HepG2 (cell line): Measurements from ENCODE around the gene SFI1. TPM values are rescaled to one million over a fixed set of nuclear protein-coding genes. Genes with fewer than 3 reads are reported as not detected.

Experiments
- AKAP8 ChIP-seq: sonication (generic); formaldehyde crosslinking; IDR thresholded peaks from 2 replicates; pipeline ENCODE4 v1.5.1; 2020; ENCODE audit warnings: mild to moderate bottlenecking, missing genetic modification reagents
- AKNA ChIP-seq: sonication (generic); formaldehyde crosslinking; IDR thresholded peaks from 2 replicates; pipeline ENCODE4 v1.4.0; 2020; ENCODE audit warnings: missing genetic modification reagents, borderline replicate concordance
- CERS6 ChIP-seq: sonication (generic); formaldehyde crosslinking; IDR thresholded peaks from 2 replicates; pipeline ENCODE4 v1.5.0; 2020; ENCODE audit warnings: missing genetic modification reagents
- ELF1 ChIP-seq: sonication (generic); formaldehyde crosslinking; IDR thresholded peaks from 2 replicates; pipeline ENCODE4 v1.4.0; 2020; ENCODE audit warnings: missing genetic modification reagents
- FOXM1 ChIP-seq: sonication (generic); formaldehyde crosslinking; IDR thresholded peaks from 2 replicates; pipeline ENCODE4 v1.5.0; 2020; ENCODE audit warnings: missing genetic modification reagents
- GPN1 ChIP-seq: sonication (generic); formaldehyde crosslinking; IDR thresholded peaks from 2 replicates; pipeline ENCODE4 v1.5.1; 2020; ENCODE audit warnings: missing genetic modification reagents, borderline replicate concordance
- KDM2A ChIP-seq: sonication (generic); formaldehyde crosslinking; IDR thresholded peaks from 2 replicates; pipeline ENCODE4 v1.4.0; 2020; ENCODE audit warnings: low read depth, missing genetic modification reagents, borderline replicate concordance
- ONECUT2 ChIP-seq: sonication (generic); formaldehyde crosslinking; IDR thresholded peaks from 2 replicates; pipeline ENCODE4 v1.4.0; 2020; ENCODE audit warnings: missing genetic modification reagents
- PITX1 ChIP-seq: sonication (generic); formaldehyde crosslinking; IDR thresholded peaks from 2 replicates; pipeline ENCODE4 v1.5.1; 2020; ENCODE audit warnings: mild to moderate bottlenecking, missing genetic modification reagents
- RAD51 ChIP-seq: fragments of 450-650 bp; IDR thresholded peaks from 2 replicates; pipeline ENCODE4 v1.6.1; 2016; ENCODE audit warnings: borderline replicate concordance
- RBM39 ChIP-seq: fragments of 200-400 bp; formaldehyde crosslinking; IDR thresholded peaks from one replicate; pipeline ENCODE4 v1.6.1; 2018; ENCODE audit warnings: antibody characterized with exemption, mild to moderate bottlenecking, low read depth, low read length; ENCODE audit not compliant: poor library complexity, severe bottlenecking
- TOE1 ChIP-seq: sonication (generic); formaldehyde crosslinking; IDR thresholded peaks from 2 replicates; pipeline ENCODE4 v1.4.0; 2020; ENCODE audit warnings: mild to moderate bottlenecking, missing genetic modification reagents
- ZBTB20 ChIP-seq: sonication (generic); formaldehyde crosslinking; IDR thresholded peaks from 2 replicates; pipeline ENCODE4 v1.8.1; 2023; ENCODE audit warnings: missing genetic modification reagents, low read depth, mild to moderate bottlenecking, borderline replicate concordance
- ZNF136 ChIP-seq: sonication (generic); formaldehyde crosslinking; IDR thresholded peaks from 2 replicates; pipeline ENCODE4 v1.8.1; 2022; ENCODE audit warnings: low read depth, mild to moderate bottlenecking, moderate library complexity, missing genetic modification reagents
- ZNF138 ChIP-seq: sonication (generic); formaldehyde crosslinking; IDR thresholded peaks from 2 replicates; pipeline ENCODE4 v1.5.0; 2020; ENCODE audit warnings: mild to moderate bottlenecking, low read depth, missing genetic modification reagents
- ZNF333 ChIP-seq: sonication (generic); formaldehyde crosslinking; IDR thresholded peaks from 2 replicates; pipeline ENCODE4 v1.4.0; 2020; ENCODE audit warnings: mild to moderate bottlenecking, missing genetic modification reagents, borderline replicate concordance
- ZNF33A ChIP-seq: sonication (generic); formaldehyde crosslinking; IDR thresholded peaks from 2 replicates; pipeline ENCODE4 v1.5.1; 2020; ENCODE audit warnings: missing genetic modification reagents, mild to moderate bottlenecking, moderate library complexity, borderline replicate concordance
- ZNF501 ChIP-seq: sonication (generic); formaldehyde crosslinking; IDR thresholded peaks from 2 replicates; pipeline ENCODE4 v1.5.1; 2020; ENCODE audit warnings: mild to moderate bottlenecking, moderate library complexity, missing genetic modification reagents
- ZNF574 ChIP-seq: sonication (generic); formaldehyde crosslinking; IDR thresholded peaks from 2 replicates; pipeline ENCODE4 v1.4.0; 2020; ENCODE audit warnings: missing genetic modification reagents
- ZNF75D ChIP-seq: sonication (generic); formaldehyde crosslinking; IDR thresholded peaks from 2 replicates; pipeline ENCODE4 v1.8.1; 2023; ENCODE audit warnings: missing genetic modification reagents, mild to moderate bottlenecking, borderline replicate concordance
- ZNF780A ChIP-seq: sonication (generic); formaldehyde crosslinking; IDR thresholded peaks from 2 replicates; pipeline ENCODE4 v1.8.0; 2022; ENCODE audit warnings: mild to moderate bottlenecking, missing genetic modification reagents, moderate library complexity
- polyA plus RNA-seq, 8 experiments: library from polyadenylated mRNA; depleted of rRNA in 3 of 8; stranded (reverse) in 7 of 8; unstranded in 1 of 8; fragments of >200 nt; fragmentation: Illumina TruSeq in 4 of 8; extraction: Trizol in 4 of 8; gene quantifications; 2 replicates each; pipeline versions ENCODE4 v1.2.1 to v1.2.3, GENCODE V29; 2011 to 2016; ENCODE audit warnings: low read depth in 4 of 8, missing spikeins in 1 of 8, mixed read lengths in 1 of 8; ENCODE audit not compliant: insufficient read depth in 1 of 8
- total RNA-seq, 5 experiments: library from RNA; depleted of rRNA; stranded (reverse); fragments of >200 nt; fragmentation: Illumina TruSeq; extraction: Trizol; gene quantifications; 2 replicates each; pipeline ENCODE4 v1.2.3, GENCODE V29; 2016; ENCODE audit warnings: low read depth in 1 of 5

The SFI1 gene
- total and polyA plus RNA-seq, 2 of the 13 experiments (the other 11 are each of a cell fraction or from before 2014, with no cell fraction given) = 20.5 to 40.1 TPM

DNA sequence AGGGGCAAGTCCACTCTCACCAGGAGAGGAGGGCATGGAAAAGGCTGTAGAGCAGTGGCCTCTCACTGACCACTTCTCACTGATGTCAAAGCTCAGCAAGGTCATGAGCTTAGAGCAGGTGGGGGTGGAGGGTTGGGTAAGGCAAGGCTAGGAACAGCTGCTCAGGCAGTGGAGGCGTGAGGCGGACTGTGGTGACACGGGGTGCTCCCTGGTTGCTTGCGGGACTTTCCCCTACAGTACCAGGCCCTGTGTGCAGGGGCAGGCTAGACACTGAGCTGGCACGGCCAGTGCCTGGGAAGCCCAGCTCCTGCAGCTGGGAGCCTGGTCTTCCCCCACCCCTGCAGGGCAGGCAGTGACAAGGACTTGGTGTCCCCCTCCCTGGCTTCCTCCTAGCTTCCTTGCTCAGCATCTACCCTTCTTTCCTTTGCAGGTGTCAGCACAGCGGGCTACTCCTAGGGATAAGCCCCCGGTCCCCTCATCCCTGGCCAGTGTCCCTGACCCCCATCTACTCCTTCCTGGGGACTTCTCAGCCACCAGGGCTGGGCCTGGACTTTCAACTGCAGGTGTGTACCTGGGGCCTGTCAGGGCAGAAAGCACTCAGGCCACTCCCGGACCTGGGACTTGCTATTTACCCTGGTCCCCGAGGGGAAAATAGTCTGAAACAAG lies 120.1 kb downstream of the SFI1 start (continued):
- TF ChIP-seq ZNF574 (CRISPR knock-in tag) = no peak
- TF ChIP-seq CERS6 (CRISPR knock-in tag) = no peak
- TF ChIP-seq PITX1 = 0 out of 2 replicates have a peak, but pooled peaks have one; percentile 20
- no peak for TF ChIP-seq ZNF75D (CRISPR knock-in tag)
- TF ChIP-seq AKAP8 (CRISPR knock-in tag) = peak; percentile 72
- no peak for TF ChIP-seq FOXM1 (CRISPR knock-in tag)
- no peak for TF ChIP-seq RBM39
- no peak for TF ChIP-seq GPN1 (CRISPR knock-in tag)
- no peak for TF ChIP-seq AKNA (CRISPR knock-in tag)
- TF ChIP-seq TOE1 (CRISPR knock-in tag) = no peak
- no peak for TF ChIP-seq ZNF780A (CRISPR knock-in tag)
- no peak for TF ChIP-seq ZBTB20
- TF ChIP-seq ELF1 (CRISPR knock-in tag) = no peak
- TF ChIP-seq ZNF136 = no peak
- 0 out of 2 replicates have a peak, but pooled peaks have one; percentile 42 for TF ChIP-seq ZNF501 (CRISPR knock-in tag)
- TF ChIP-seq RAD51 = no peak
- peak; percentile 41; the same call in 1 of the 2 replicates for TF ChIP-seq ZNF333 (CRISPR knock-in tag)
- no peak for TF ChIP-seq ONECUT2 (CRISPR knock-in tag)
- no peak for TF ChIP-seq ZNF33A
- TF ChIP-seq ZNF138 (CRISPR knock-in tag) = no peak
- 0 out of 2 replicates have a peak, but pooled peaks have one; percentile 23 for TF ChIP-seq KDM2A (CRISPR knock-in tag)
